Measurements from ENCODE around the gene ADO.

- TF ChIP-seq POLR2A (IDR thresholded peaks at IDR 0.05) (no peak), CTCF (IDR thresholded peaks at IDR 0.05) (no peak)
These were observed 8.3 kb downstream of the ADO start for GRCh38 chr10:62812672-62813439.

Data from lower leg skin (tissue), 3 donors.